ENCODE results near the gene CDC42BPG. TPM values are rescaled to one million over a fixed set of nuclear protein-coding genes. Genes with fewer than 3 reads are reported as not detected.

Gene CDC42BPG
- total and polyA plus RNA-seq, 2 of the 8 experiments (the other 6 are each of a cell fraction or from before 2014, with no cell fraction given): 3.7 to 10.6 TPM

- H2AFZ ChIP-seq (ENCODE audit: low read length): no peak overlapping the region
- no peak for DNase-seq (ENCODE audit: low read depth in 1 of 2, low spot score in 2 of 2)
Measured at GRCh38 chr11:64805481-64805880, 39.0 kb downstream of the CDC42BPG start.

More at GRCh38 chr11:64805481-64805880, 39.0 kb downstream of the CDC42BPG start:
- Histone ChIP-seq H3K79me1 (ENCODE audit: low read depth, low read length) (peaks cover 2% of the 10 kb centered on the region), H4K5ac (ENCODE audit: insufficient read length, low read depth, low read length) (no peak overlapping the region), H3K4ac (replicated peaks; ENCODE audit: insufficient read length, low read depth, low read length) (no peak overlapping the region), H2BK20ac (ENCODE audit: low read length) (no peak overlapping the region), H3K4me1 (replicated peaks in 1 of 4; ENCODE audit: control insufficient read depth in 3 of 4, insufficient read depth in 4 of 4, low read length in 3 of 4) (peaks cover 0 to 16% (median 9%) of the 10 kb centered on the region in 4 experiments; a peak in 6 of 7 replicates), H3K18ac (ENCODE audit: extremely low read depth, low read length) (no peak overlapping the region), H2AK5ac (ENCODE audit: low read depth, low read length) (no peak overlapping the region), H3K9ac (replicated peaks in 1 of 4; ENCODE audit: extremely low read depth in 1 of 4, low read depth in 3 of 4, low read length in 3 of 4) (no peak overlapping the region), H4K91ac (replicated peaks; ENCODE audit: insufficient read length, low read length) (no peak overlapping the region), H3K27ac (ENCODE audit: low read depth, low read length) (no peak overlapping the region), H3K14ac (ENCODE audit: insufficient read length) (no peak overlapping the region), H3K9me3 (ENCODE audit: insufficient read depth in 2 of 2, low read depth in 1 of 2, low read length in 1 of 2) (no peaks in the 10 kb centered on the region), H4K8ac (ENCODE audit: extremely low read depth, insufficient read depth, low read length) (no peak overlapping the region; the same call in 1 of the 2 replicates), H3K79me2 (ENCODE audit: control insufficient read depth in 1 of 2, insufficient read depth in 2 of 2, low read length in 2 of 2) (no peaks in the 10 kb centered on the region; a peak in 1 of 4 replicates), H3K4me2 (ENCODE audit: insufficient read depth in 1 of 2, low read depth in 2 of 2, low read length in 2 of 2) (no peak overlapping the region), H4K20me1 (replicated peaks in 1 of 2; ENCODE audit: control insufficient read depth in 1 of 2, insufficient read depth in 2 of 2, low read length in 2 of 2) (peaks cover 0 to 11% of the 10 kb centered on the region in 2 experiments), H3K23ac (ENCODE audit: insufficient read length) (no peak overlapping the region), H3K23me2 (ENCODE audit: low read depth, low read length) (peaks cover 17% of the 10 kb centered on the region; the same call in 1 of the 2 replicates), H2BK120ac (replicated peaks; ENCODE audit: low read depth, low read length) (no peak overlapping the region), H2BK12ac (ENCODE audit: low read depth, low read length) (no peak overlapping the region), H3K4me3 (ENCODE audit: extremely low read depth in 1 of 4, insufficient read depth in 2 of 4, low read depth in 3 of 4, low read length in 4 of 4) (no peak overlapping the region), H3K56ac (replicated peaks; ENCODE audit: insufficient read length, low read depth, low read length) (no peak overlapping the region), H2BK15ac (ENCODE audit: low read length) (no peak overlapping the region), H2BK5ac (ENCODE audit: low read depth, low read length) (no peak overlapping the region), H3K27me3 (replicated peaks in 1 of 4; ENCODE audit: control insufficient read depth in 3 of 4, extremely low read depth in 1 of 4, insufficient read depth in 3 of 4, low read length in 3 of 4) (no peaks in the 10 kb centered on the region), H3K36me3 (ENCODE audit: control insufficient read depth in 2 of 4, insufficient read depth in 4 of 4, low read length in 3 of 4) (peaks cover 7 to 14% (median 10%) of the 10 kb centered on the region in 4 experiments; a peak in 6 of 8 replicates)
- WGBS, 2 experiments (ENCODE audit: extremely low coverage in 1 of 2, insufficient coverage in 1 of 2, insufficient read length in 1 of 2, insufficient replicate concordance in 2 of 2, low coverage in 1 of 2, low lambda C conversion rate in 2 of 2, missing lambda C conversion rate in 1 of 2): 98% methylated on average over 8 of the region's 9 CpGs; no CpG with 5 or more reads in 1 of the 2 experiments
- no peak for FAIRE-seq
- CTCF ChIA-PET (ENCODE audit: partially characterized antibody): interaction anchor here (0.7 kb wide), 1 partner anchor 17 kb away, joined by 3 read pairs; no protein-coding TSS in a partner anchor
- TF ChIP-seq SP2 (IDR thresholded peaks at IDR 0.05; ENCODE audit: low read length): no peak
- TF ChIP-seq TAF1 (IDR thresholded peaks at IDR 0.05; ENCODE audit: low read depth, low read length): no peak
- POLR2A ChIA-PET (ENCODE audit: partially characterized antibody): interaction anchor here (1.0 to 2.2 kb wide), 2 partner anchors 11 to 19 kb away, joined by 3 to 5 read pairs; no protein-coding TSS in a partner anchor
